Thoracic aorta (tissue), 2 donors: ENCODE data around the gene IL22RA1. TPM values are rescaled to one million over a fixed set of nuclear protein-coding genes. Genes with fewer than 3 reads are reported as not detected.

ENCODE experiments used
- ATAC-seq: fragments of 150-250 bp; one replicate; pipeline ENCODE4 v1.8.0; 2017; ENCODE audit warnings: low read depth; ENCODE audit not compliant: insufficient number of reproducible peaks, low FRiP score
- DNase-seq: peaks from one replicate; pipeline ENCODE4 v3.0.0-alpha.2; 2020; ENCODE audit warnings: low spot score
- H3K27ac ChIP-seq, 2 donors: fragments of 200-600 bp; sonication (generic); 1 replicate in 1 of 2; 2 replicates in 1 of 2; pipeline ENCODE4 v1.5.1; 2016; ENCODE audit warnings: mild to moderate bottlenecking in 2 of 2, moderate library complexity in 2 of 2
- H3K27me3 ChIP-seq: fragments of 200-600 bp; sonication (generic); replicated peaks from 2 replicates; pipeline ENCODE4 v1.6.0; 2016; ENCODE audit warnings: mild to moderate bottlenecking; ENCODE audit not compliant: insufficient read depth
- H3K36me3 ChIP-seq: fragments of 200-600 bp; sonication (generic); one replicate; pipeline ENCODE4 v1.5.1; 2016
- H3K4me1 ChIP-seq, 2 donors: fragments of 200-600 bp; sonication (generic); 1 replicate in 1 of 2; 2 replicates in 1 of 2; pipeline versions ENCODE4 v1.5.1 to v1.6.0; 2016; ENCODE audit warnings: low read depth in 2 of 2, mild to moderate bottlenecking in 1 of 2; ENCODE audit not compliant: control insufficient read depth in 1 of 2
- H3K4me3 ChIP-seq: fragments of 200-600 bp; sonication (generic); 2 replicates; pipeline ENCODE4 v1.5.1; 2016; ENCODE audit warnings: mild to moderate bottlenecking
- H3K9me3 ChIP-seq: fragments of 200-600 bp; sonication (generic); 2 replicates; pipeline ENCODE4 v1.5.1; 2016
- total RNA-seq, 2 donors: library from RNA; depleted of rRNA; stranded (reverse); fragments of >200 nt; gene quantifications; one replicate each; pipeline versions ENCODE4 v1.1.0 to v1.2.3, GENCODE V29; 2016
- TF ChIP-seq, protein P1 (sequence below): fragments of 200-600 bp; sonication (generic); IDR thresholded peaks from one replicate; pipeline ENCODE4 v1.5.1; 2019; ENCODE audit warnings: antibody characterized with exemption

The IL22RA1 gene
- total RNA-seq, 2 donors from 2014 or later = 0.14 to 0.21 TPM

DNA sequence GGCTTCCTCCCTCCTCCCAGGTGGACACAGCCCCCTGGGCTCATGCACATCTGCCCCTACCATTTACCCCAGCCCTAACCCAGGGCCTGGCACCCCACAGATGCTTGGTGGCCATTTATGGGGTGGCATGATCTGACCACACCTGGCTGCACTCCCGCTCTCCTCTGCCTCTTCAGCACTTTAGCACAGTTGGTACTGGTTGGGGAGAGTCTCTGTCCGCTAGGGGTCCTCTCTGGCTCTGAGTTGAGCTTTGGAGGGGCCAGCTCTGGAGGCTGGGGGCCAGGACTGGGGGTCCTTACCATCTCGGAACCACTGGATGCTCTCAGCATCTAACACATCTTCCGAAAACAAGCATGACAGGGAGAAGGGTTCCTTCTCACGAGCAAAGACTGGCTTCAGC, 48.4 kb downstream of the IL22RA1 start:
- ATAC-seq (no peak), DNase-seq (no peak)
- H3K9me3 ChIP-seq = no peaks in the 10 kb centered on the region
- H3K27ac ChIP-seq = no peak overlapping the region
- no peak overlapping the region for H3K4me3 ChIP-seq
- no peaks in the 10 kb centered on the region for H3K27me3 ChIP-seq
- TF ChIP-seq, protein P1, sequence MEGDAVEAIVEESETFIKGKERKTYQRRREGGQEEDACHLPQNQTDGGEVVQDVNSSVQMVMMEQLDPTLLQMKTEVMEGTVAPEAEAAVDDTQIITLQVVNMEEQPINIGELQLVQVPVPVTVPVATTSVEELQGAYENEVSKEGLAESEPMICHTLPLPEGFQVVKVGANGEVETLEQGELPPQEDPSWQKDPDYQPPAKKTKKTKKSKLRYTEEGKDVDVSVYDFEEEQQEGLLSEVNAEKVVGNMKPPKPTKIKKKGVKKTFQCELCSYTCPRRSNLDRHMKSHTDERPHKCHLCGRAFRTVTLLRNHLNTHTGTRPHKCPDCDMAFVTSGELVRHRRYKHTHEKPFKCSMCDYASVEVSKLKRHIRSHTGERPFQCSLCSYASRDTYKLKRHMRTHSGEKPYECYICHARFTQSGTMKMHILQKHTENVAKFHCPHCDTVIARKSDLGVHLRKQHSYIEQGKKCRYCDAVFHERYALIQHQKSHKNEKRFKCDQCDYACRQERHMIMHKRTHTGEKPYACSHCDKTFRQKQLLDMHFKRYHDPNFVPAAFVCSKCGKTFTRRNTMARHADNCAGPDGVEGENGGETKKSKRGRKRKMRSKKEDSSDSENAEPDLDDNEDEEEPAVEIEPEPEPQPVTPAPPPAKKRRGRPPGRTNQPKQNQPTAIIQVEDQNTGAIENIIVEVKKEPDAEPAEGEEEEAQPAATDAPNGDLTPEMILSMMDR = no peak
- no peaks in the 10 kb centered on the region for H3K36me3 ChIP-seq
- H3K4me1 ChIP-seq = no peaks in the 10 kb centered on the region

DNA sequence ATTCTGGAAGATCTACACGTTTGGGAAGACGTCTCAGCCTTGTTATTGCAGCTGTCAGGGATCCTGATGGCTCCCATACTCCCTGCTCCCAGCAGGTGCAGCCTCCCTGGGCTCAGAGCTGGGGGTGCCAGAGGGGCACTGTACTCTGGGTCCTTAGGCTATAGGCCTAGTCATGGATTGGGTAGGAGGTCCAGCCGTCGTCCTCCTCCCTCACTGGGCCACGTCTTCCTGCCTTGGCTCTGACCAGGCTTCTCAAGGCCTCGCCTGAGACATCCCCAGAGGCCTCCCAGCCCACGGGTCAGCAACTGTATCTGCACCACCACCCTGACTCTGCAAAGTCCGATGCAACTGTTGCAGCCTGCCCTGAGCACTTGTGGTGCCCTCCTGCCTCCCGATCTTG, 49.2 kb downstream of the IL22RA1 start:
- TF ChIP-seq, protein P1 = no peak
- ATAC-seq = no peak

DNA sequence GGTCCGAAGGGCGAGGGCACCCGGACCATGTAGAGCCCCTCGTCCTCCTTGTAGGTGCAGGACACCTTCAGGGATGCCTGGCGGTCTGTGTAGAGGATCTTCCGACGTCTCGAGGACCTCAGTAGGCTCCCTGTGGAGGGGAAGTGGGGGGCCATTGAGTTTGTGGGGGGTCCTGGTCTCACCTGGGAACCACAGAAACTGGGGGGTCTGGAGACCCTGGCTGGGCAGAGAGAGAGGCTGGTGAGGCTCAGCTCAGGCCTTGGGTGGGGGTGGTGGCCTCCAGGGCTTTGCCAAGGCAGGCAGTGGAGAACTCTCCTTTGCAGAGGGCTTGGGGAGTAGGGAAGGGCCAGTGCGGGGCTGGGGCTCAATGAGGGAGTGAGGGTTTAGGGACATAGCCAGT, 50.0 kb downstream of the IL22RA1 start:
- H3K36me3 ChIP-seq = no peaks in the 10 kb centered on the region
- TF ChIP-seq, protein P1 = no peak
- no peaks in the 10 kb centered on the region for H3K9me3 ChIP-seq
- ATAC-seq (no peak), DNase-seq (no peak)
- no peak overlapping the region for H3K27ac ChIP-seq
- no peaks in the 10 kb centered on the region for H3K4me1 ChIP-seq
- no peaks in the 10 kb centered on the region for H3K27me3 ChIP-seq
- H3K4me3 ChIP-seq = no peak overlapping the region

More for the DNA sequence above, 49.2 kb downstream of the IL22RA1 start:
- no peak for DNase-seq
- Histone ChIP-seq H3K27me3 (no peaks in the 10 kb centered on the region), H3K4me1 (no peaks in the 10 kb centered on the region), H3K9me3 (no peaks in the 10 kb centered on the region), H3K36me3 (no peaks in the 10 kb centered on the region), H3K4me3 (no peak overlapping the region), H3K27ac (no peak overlapping the region)

DNA sequence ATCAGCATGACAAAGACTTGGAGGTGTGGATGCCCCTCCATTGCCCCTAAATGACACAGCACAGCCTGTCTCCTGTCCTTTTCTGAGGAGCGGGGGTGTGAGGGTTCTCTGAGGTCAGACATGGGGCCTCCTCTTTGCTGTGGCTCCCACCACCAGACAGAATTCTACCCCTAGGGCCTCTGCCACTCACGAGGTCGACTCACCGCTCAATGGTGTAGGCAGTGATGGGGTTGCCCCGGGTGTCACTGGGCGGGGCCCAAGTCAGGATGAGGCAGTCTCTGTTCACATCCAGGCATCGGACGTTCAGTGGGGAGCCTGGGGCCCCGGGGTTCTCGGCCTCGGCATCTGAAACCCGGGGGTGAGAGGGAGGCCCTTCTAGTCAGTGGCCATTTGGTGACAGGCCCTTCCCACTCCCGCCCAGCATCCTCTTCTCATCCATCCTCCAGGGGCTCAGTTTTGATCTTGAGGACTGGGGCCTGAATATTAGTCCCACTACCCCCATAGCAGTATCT, 50.9 kb downstream of the IL22RA1 start:
- Histone ChIP-seq H3K36me3 (no peaks in the 10 kb centered on the region), H3K4me1 (no peaks in the 10 kb centered on the region), H3K27ac (no peak overlapping the region), H3K9me3 (no peaks in the 10 kb centered on the region), H3K27me3 (no peaks in the 10 kb centered on the region), H3K4me3 (no peak overlapping the region)
- DNase-seq (no peak), ATAC-seq (no peak)
- TF ChIP-seq, protein P1 = no peak

DNA sequence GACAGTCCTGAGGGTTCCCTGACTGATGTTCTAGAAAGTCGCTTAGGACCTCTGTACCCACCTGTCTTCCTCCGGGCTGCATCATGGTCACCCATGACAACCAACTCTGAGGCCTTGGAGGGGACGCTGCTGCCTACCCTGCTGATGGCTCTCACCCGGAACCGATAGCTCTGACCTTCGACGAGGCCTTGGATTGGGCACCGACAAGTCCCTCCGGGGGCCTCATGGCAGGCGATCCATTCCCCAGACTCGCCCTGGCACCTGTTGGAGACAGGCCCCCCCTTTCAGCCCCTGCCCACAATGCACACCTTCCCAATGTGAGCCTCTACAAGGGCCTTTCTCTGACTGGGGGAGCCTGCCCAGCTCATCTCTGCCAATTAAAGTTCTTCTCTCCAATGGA, 52.2 kb downstream of the IL22RA1 start:
- Histone ChIP-seq H3K27me3 (no peaks in the 10 kb centered on the region), H3K4me3 (no peak overlapping the region), H3K27ac (no peak overlapping the region), H3K9me3 (no peaks in the 10 kb centered on the region), H3K4me1 (no peaks in the 10 kb centered on the region), H3K36me3 (no peaks in the 10 kb centered on the region)
- DNase-seq (no peak), ATAC-seq (no peak)
- TF ChIP-seq, protein P1 = no peak
